HEK293T (cell line): ENCODE results near the gene VWA5A.

Experiments
- BHLHE40 ChIP-seq: fragments of 450-650 bp; IDR thresholded peaks from 2 replicates; pipeline ENCODE4 v1.6.1; 2016; ENCODE audit warnings: mild to moderate bottlenecking, moderate library complexity, borderline replicate concordance
- FOXK2 ChIP-seq: fragments of 450-650 bp; IDR thresholded peaks from 2 replicates; pipeline ENCODE4 v1.6.1; 2016; ENCODE audit warnings: mild to moderate bottlenecking
- FOXM1 ChIP-seq: fragments of 450-650 bp; IDR thresholded peaks from 2 replicates; pipeline ENCODE4 v1.6.1; 2017; ENCODE audit warnings: mild to moderate bottlenecking, borderline replicate concordance
- HDGF ChIP-seq: fragments of 450-650 bp; IDR thresholded peaks from 2 replicates; pipeline ENCODE4 v1.6.1; 2017; ENCODE audit warnings: antibody characterized with exemption, borderline replicate concordance
- SP1 ChIP-seq: fragments of 450-650 bp; IDR thresholded peaks from 2 replicates; pipeline ENCODE4 v1.6.1; 2017
- TF ChIP-seq, protein P1 (sequence below): fragments of 450-650 bp; IDR thresholded peaks from 2 replicates; pipeline ENCODE4 v1.6.1; 2016

DNA sequence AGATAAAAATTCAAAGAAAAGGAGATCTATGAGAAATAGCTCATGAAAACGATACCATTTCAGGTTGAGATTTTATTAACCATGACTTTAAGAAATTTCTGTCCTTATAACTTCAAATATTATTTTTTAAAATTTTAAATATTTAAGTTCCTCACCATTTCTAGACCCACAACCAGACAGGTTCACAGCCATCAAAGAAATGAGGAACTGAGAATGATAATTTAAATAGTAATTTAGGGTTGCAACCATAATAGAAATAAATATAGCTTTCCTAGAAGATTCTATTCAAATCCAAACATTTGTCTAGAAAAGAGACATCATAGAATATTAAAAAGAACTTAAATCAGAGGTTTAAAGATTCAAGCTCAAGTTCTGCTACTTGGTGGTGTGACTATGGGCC, 5.9 kb upstream of the VWA5A start:
- TF ChIP-seq SP1, result no peak
- TF ChIP-seq, protein P1, sequence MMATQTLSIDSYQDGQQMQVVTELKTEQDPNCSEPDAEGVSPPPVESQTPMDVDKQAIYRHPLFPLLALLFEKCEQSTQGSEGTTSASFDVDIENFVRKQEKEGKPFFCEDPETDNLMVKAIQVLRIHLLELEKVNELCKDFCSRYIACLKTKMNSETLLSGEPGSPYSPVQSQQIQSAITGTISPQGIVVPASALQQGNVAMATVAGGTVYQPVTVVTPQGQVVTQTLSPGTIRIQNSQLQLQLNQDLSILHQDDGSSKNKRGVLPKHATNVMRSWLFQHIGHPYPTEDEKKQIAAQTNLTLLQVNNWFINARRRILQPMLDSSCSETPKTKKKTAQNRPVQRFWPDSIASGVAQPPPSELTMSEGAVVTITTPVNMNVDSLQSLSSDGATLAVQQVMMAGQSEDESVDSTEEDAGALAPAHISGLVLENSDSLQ, result no peak
- TF ChIP-seq FOXM1, result no peak
- TF ChIP-seq FOXK2, result no peak
- no peak for TF ChIP-seq HDGF
- no peak for TF ChIP-seq BHLHE40
